GM18951 (cell line): Measurements from ENCODE around the gene RPUSD4.

Experiments used
- POLR2A ChIP-seq: IDR thresholded peaks from 4 replicates; pipeline ENCODE4 v1.6.1; 2011; ENCODE audit warnings: mild to moderate bottlenecking; ENCODE audit not compliant: insufficient read length, insufficient read depth; ENCODE audit errors: extremely low read depth
- in situ Hi-C: fragments of 300-500 bp; cut with MboI; formaldehyde crosslinking; loops from one replicate; pipeline ENCODE4 v1.12.0; 2022; ENCODE audit warnings: low sequenced_read_pairs, mixed read lengths, inconsistent platforms; ENCODE audit not compliant: unreplicated experiment

Gene RPUSD4

GRCh38 chr11:126226334-126227084, 15.1 kb upstream of the RPUSD4 start:
- in situ Hi-C loops: no loop called here
- no peak for TF ChIP-seq POLR2A

GRCh38 chr11:126225295-126225665, 13.8 kb upstream of the RPUSD4 start:
- TF ChIP-seq POLR2A: no peak
- in situ Hi-C loops: no loop called here

- TF ChIP-seq POLR2A: no peak
- in situ Hi-C loops: no loop called here
These were observed 13.3 kb upstream of the RPUSD4 start for GRCh38 chr11:126224647-126225294.

DNA sequence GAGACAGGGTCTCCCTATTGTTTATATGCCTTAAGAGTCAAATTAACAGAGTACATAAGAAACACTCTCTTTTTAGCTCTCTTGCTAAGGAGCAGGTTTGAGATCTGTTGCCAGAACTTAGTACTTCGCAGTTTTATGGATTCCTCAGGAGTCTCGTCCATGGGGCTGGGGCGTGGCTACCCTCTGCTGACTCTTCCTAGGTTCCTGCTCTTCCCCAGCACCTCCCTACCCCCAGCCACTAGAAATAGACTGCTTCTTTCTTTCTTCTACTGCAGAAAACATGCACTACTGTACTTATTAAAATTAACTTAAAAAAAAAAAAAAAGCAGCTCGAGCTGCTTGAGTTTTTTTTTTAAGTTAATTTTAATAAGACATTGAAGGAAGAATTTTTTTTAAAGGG, 8.1 kb upstream of the RPUSD4 start:
- TF ChIP-seq POLR2A: no peak
- in situ Hi-C loops: no loop called here

- TF ChIP-seq POLR2A: no peak
- in situ Hi-C loops: no loop called here
These were observed 6.0 kb upstream of the RPUSD4 start for GRCh38 chr11:126217491-126217890.

GRCh38 chr11:126216526-126217305, 5.3 kb upstream of the RPUSD4 start:
- in situ Hi-C loops: no loop called here
- no peak for TF ChIP-seq POLR2A

GRCh38 chr11:126214841-126215240, 3.4 kb upstream of the RPUSD4 start:
- in situ Hi-C loops: no loop called here
- no peak for TF ChIP-seq POLR2A

GRCh38 chr11:126214441-126214840, 3.0 kb upstream of the RPUSD4 start:
- in situ Hi-C loops: no loop called here

GRCh38 chr11:126212089-126212660, 725 bp upstream of the RPUSD4 start:
- no peak for TF ChIP-seq POLR2A
- in situ Hi-C loops: no loop called here

More at GRCh38 chr11:126214441-126214840, 3.0 kb upstream of the RPUSD4 start:
- TF ChIP-seq POLR2A: no peak

GRCh38 chr11:126210871-126211235, 597 bp downstream of the RPUSD4 start:
- no peak for TF ChIP-seq POLR2A
- in situ Hi-C loops: no loop called here

- no peak for TF ChIP-seq POLR2A
- in situ Hi-C loops: no loop called here
These were observed 3.6 kb downstream of the RPUSD4 start for GRCh38 chr11:126207896-126208295.

DNA sequence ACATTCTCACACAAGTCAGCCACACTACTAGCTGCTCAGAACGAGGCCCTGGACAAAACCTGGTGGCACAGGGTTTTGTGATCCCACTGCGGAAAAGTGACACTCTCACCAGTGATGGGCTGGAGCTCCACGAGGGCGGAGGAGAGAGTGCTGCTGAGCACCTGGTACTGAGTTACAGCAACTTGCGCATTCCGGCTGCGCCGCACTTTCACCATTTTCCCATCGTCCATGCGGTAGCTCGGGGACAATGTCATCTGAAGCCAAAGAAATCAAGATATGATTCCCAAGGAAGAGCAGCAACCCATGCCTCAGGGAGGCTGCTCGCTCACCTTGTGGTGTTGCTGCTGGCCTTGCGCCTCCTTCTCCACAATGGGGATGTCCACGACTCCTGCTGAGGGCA, 6.1 kb downstream of the RPUSD4 start:
- TF ChIP-seq POLR2A: no peak
- in situ Hi-C loops: no loop called here

DNA sequence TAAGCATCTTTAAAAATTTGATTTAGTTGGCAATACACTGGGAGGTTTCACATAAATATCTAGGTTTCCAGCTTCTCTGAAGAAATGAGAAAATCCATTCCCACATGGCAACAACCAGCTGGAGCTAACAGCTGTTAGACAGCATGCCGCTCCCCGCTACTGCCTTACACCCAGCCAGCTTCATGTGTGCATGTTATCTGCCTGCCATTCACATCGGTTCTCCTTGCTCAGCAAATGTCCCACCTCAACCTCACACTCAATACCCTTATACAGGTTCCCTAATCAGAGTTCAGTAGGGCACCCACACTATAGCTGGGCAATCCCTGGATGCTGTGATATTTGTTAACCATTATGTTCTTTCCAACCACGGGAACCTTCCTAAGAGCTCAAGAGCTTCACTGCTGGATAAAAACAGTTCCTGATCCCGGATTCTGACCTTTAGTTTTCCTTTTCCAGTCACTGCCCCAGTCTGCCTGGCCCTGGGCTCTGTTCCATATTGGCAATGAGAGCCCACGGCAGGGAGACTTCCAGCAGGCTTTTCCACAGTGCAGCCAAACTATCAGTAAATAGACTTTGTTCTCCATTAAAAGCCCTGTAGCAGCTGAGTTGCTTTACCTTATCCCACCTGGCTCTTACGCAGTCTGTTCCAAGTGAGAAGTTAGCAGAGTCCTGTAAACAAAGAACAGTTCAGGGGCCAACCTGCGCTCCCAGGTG, 8.6 kb downstream of the RPUSD4 start:
- TF ChIP-seq POLR2A: no peak
- in situ Hi-C loops: no loop called here
